Nephron (organoid): ENCODE data around the gene SMC5.
"Not testable (repeated sequence)": the region's sequence is repeated elsewhere in the genome, so short reads cannot be mapped to it uniquely, and the experiment has no call there.

Experiments used
- H3K27ac Mint-ChIP-seq, 3 experiments: 2 replicates each; pipeline ENCODE4 v1.8.0; 2020; ENCODE audit warnings: mixed read lengths in 3 of 3, mild to moderate bottlenecking in 2 of 3, moderate library complexity in 1 of 3
- H3K27me3 Mint-ChIP-seq: 2 replicates; pipeline ENCODE4 v1.8.0; 2021; ENCODE audit warnings: low read depth, mild to moderate bottlenecking, moderate library complexity, mixed read lengths
- H3K36me3 Mint-ChIP-seq: 2 replicates; pipeline ENCODE4 v1.8.0; 2020; ENCODE audit warnings: low read depth, mixed read lengths
- H3K4me1 Mint-ChIP-seq: 2 replicates; pipeline ENCODE4 v1.8.0; 2020; ENCODE audit warnings: mixed read lengths
- H3K4me3 Mint-ChIP-seq, 3 experiments: 2 replicates each; pipeline ENCODE4 v1.8.0; 2020; ENCODE audit warnings: mild to moderate bottlenecking in 3 of 3, mixed read lengths in 3 of 3, moderate library complexity in 2 of 3
- H3K9me3 Mint-ChIP-seq: 2 replicates; pipeline ENCODE4 v1.8.0; 2020; ENCODE audit warnings: mixed read lengths
- TF ChIP-seq, protein P1 (sequence below), 3 experiments: fragments of 200-600 bp; sonication (generic); IDR thresholded peaks; one replicate each; pipeline ENCODE4 v1.5.0; 2021; ENCODE audit warnings: antibody characterized with exemption in 3 of 3; ENCODE audit not compliant: unreplicated experiment in 3 of 3

The SMC5 gene

DNA sequence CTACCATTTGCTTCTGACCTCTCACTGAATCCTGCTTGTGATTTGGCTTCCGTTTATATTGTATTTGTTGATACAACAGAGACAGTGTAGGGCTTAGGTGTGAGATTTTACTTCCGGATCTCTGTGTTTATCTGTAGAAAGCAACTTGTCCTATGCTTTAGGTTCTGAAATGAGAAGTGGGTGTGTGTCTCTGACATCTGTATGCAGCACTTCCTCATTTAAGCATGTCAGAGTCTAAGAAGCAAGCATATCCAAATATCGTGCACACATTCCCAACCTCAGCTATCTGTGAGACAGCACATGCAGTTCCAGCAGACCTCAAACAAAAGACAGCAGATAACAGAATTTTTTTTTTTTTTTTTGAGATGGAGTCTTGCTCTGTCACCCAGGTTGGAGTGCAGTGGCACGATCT lies 139.4 kb downstream of the SMC5 start:
- no peaks in the 10 kb centered on the region for H3K9me3 Mint-ChIP-seq
- no peak overlapping the region for H3K4me3 Mint-ChIP-seq
- H3K27me3 Mint-ChIP-seq, result peaks cover 5% of the 10 kb centered on the region
- TF ChIP-seq, protein P1, sequence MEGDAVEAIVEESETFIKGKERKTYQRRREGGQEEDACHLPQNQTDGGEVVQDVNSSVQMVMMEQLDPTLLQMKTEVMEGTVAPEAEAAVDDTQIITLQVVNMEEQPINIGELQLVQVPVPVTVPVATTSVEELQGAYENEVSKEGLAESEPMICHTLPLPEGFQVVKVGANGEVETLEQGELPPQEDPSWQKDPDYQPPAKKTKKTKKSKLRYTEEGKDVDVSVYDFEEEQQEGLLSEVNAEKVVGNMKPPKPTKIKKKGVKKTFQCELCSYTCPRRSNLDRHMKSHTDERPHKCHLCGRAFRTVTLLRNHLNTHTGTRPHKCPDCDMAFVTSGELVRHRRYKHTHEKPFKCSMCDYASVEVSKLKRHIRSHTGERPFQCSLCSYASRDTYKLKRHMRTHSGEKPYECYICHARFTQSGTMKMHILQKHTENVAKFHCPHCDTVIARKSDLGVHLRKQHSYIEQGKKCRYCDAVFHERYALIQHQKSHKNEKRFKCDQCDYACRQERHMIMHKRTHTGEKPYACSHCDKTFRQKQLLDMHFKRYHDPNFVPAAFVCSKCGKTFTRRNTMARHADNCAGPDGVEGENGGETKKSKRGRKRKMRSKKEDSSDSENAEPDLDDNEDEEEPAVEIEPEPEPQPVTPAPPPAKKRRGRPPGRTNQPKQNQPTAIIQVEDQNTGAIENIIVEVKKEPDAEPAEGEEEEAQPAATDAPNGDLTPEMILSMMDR (IDR thresholded peaks at IDR 0.05; ENCODE audit: unreplicated experiment in 3 of 3), result no peak
- no peaks in the 10 kb centered on the region for H3K36me3 Mint-ChIP-seq
- no peak overlapping the region for H3K27ac Mint-ChIP-seq
- peaks cover 5% of the 10 kb centered on the region for H3K4me1 Mint-ChIP-seq

DNA sequence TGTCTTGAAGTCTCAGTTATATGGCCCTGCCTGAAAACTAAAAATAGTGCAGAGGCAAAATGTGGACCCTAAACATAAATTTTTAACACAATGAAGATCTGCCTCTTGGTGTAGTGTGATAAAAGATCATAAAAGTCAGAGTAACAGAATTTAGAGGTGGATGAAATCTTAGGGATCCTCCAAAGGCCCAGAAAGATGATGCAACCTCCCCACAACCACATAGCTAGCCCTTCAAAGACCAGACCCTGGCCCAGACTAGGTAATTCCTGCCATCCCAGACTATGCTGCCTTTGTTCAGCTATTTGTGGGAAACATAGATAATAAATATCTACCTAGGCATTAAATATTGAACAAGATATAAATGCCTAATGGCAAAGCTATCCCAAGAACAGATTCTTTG lies 140.4 kb downstream of the SMC5 start:
- peaks cover 6% of the 10 kb centered on the region for H3K27me3 Mint-ChIP-seq
- H3K36me3 Mint-ChIP-seq, result no peaks in the 10 kb centered on the region
- H3K9me3 Mint-ChIP-seq, result no peaks in the 10 kb centered on the region
- no peak overlapping the region for H3K27ac Mint-ChIP-seq
- TF ChIP-seq, protein P1 (IDR thresholded peaks at IDR 0.05; ENCODE audit: unreplicated experiment in 3 of 3), result no peak
- H3K4me1 Mint-ChIP-seq, result peaks cover 8% of the 10 kb centered on the region
- H3K4me3 Mint-ChIP-seq, result no peak overlapping the region

DNA sequence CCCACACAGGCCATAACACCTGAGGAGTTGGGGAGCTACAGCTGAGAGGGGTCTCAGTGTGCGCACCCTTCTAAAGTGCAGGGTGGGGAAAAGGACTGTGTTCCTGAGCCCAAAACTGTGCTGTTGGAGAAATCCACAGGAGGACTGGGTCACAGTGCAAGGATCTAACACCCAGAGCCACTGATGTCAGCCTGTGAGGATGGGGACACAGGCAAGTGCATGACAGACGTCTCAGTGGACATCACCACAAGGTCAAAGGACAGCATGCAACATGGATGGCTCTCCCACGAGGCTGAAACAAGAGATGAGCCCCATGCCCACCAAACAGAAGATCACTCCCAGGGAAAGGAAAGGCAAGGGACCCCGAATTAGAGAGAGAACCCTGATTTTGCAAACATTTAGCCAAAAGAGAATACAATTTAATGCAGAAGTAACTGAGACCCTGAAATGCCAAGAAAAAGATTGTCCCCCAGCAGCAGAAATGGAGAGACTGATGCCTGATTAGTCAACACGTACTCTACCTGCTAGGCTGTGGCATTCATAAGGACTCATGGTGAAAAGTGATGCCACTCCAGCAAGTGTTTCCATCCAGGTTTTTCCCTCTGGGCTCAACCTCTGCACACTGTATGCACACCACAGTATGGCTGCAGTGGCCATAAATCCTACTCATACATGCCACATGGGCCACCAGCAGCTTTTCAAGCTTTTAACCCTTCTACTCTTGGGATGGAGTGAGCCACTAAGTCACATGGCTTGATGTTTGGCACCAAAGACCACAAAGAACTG lies 141.5 kb downstream of the SMC5 start:
- Mint-ChIP-seq H3K36me3 (no peaks in the 10 kb centered on the region), H3K4me3 (no peak overlapping the region), H3K27ac (no peak overlapping the region), H3K9me3 (no peaks in the 10 kb centered on the region), H3K27me3 (peaks cover 8% of the 10 kb centered on the region), H3K4me1 (peaks cover 12% of the 10 kb centered on the region)
- TF ChIP-seq, protein P1 (IDR thresholded peaks at IDR 0.05; ENCODE audit: unreplicated experiment in 3 of 3), result no peak

DNA sequence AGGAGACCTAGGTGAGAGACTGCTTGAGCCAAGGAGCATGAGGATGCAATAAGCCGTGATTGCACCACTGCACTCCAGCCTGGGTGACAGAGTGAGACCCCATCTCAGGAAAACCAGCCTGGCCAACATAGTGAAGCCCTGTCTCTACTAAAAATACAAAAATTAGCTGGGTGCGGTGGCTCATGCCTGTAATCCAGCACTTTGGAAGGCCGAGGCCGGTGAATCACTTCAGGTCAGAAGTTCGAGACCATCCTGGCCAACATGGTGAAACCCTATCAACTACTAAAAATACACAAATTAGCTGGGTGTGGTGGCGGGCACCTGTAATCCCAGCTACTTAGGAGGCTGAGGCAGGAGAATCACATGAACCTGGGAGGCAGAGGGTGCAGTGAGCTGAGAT lies 142.5 kb downstream of the SMC5 start:
- H3K9me3 Mint-ChIP-seq, H3K27me3 Mint-ChIP-seq, H3K27ac Mint-ChIP-seq, H3K36me3 Mint-ChIP-seq, H3K4me3 Mint-ChIP-seq: not testable (repeated sequence)
- peaks cover 20% of the 10 kb centered on the region for H3K4me1 Mint-ChIP-seq

DNA sequence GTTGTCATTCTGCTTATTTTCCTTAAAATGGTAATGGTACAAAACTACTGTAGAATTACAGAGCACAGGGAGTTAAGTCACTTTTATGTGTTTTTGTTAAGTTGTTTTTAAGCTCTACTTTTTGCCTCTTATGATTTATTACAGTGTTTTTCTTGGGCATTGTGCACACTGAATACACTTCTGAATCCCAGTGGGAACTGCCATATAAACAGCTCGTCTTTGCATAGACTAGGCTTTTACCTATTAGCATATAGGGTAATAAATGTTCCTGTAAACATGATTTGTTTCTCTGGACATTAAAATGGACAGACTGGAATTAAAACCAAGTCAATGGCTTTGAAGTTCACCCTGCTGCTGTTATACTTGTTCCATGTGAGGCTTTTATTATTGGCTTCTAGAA lies 143.4 kb downstream of the SMC5 start:
- TF ChIP-seq, protein P1 (IDR thresholded peaks at IDR 0.05; ENCODE audit: unreplicated experiment in 3 of 3), result no peak
- no peaks in the 10 kb centered on the region for H3K9me3 Mint-ChIP-seq
- H3K4me1 Mint-ChIP-seq, result peaks cover 30% of the 10 kb centered on the region

DNA sequence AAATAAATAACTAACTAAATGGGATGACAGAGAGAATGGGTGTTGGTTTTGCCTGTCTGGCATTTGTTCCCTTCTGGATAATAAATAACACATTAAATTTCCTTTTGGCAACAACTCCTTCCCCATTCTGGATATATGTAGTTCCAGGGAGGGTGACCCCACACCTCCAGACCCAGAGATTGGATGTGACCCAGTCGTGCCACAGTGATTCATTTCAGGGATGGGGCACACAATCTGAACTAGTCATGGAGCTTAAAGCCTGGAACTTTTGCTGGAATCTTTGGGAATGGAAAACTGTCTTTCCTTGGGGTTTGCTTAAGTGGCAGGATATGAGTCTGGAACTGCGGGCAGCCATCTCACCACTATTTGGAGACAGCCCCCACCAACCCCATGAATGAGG lies 144.4 kb downstream of the SMC5 start:
- H3K27me3 Mint-ChIP-seq, result peaks cover 5% of the 10 kb centered on the region
- no peaks in the 10 kb centered on the region for H3K9me3 Mint-ChIP-seq
- H3K27ac Mint-ChIP-seq, result peak overlapping the region in 1 of 3 experiments; percentile 66
- H3K4me1 Mint-ChIP-seq, result peaks cover 38% of the 10 kb centered on the region
- no peaks in the 10 kb centered on the region for H3K36me3 Mint-ChIP-seq
- no peak overlapping the region for H3K4me3 Mint-ChIP-seq
- TF ChIP-seq, protein P1 (IDR thresholded peaks at IDR 0.05; ENCODE audit: unreplicated experiment in 3 of 3), result no peak

More for the DNA sequence above, 143.4 kb downstream of the SMC5 start:
- Mint-ChIP-seq H3K36me3 (no peaks in the 10 kb centered on the region), H3K27me3 (peaks cover 8% of the 10 kb centered on the region), H3K4me3 (no peak overlapping the region), H3K27ac (peak overlapping the region in 1 of 3 experiments; percentile 43)
